GM12878 (cell line): ENCODE results near the gene TSPAN2. TPM values are rescaled to one million over a fixed set of nuclear protein-coding genes. Genes with fewer than 3 reads are reported as not detected.

Experiments
- ATAC-seq: fragments of 200-7000 bp; cut with Tn5 transposase; 3 replicates; pipeline ENCODE4 v1.9.1; 2020; ENCODE audit warnings: mild to moderate bottlenecking, moderate library complexity
- BruUV-seq: library from RNA; stranded (reverse); fragments of 400-500 nt; replicated peaks from 2 replicates; lab custom pipeline; 2021; lab: Mats Ljungman, UMichigan
- CTCF ChIA-PET: fragments of 300-600 bp; sonication (Branson Sonifier 250); formaldehyde crosslinking; extraction: SDS; loops from one replicate; lab custom pipeline; 2021; ENCODE audit warnings: inconsistent platforms; lab: Yijun Ruan, JAX
- POLR2A ChIA-PET: fragments of 350-600 bp; formaldehyde crosslinking; extraction: SDS; loops from one replicate; lab custom pipeline; 2021; ENCODE audit warnings: inconsistent platforms; lab: Charles Lee
- RAD21 ChIA-PET: fragments of 300-600 bp; sonication (Branson Sonifier 250); formaldehyde crosslinking; loops from one replicate; lab custom pipeline; 2023; ENCODE audit warnings: antibody characterized with exemption; ENCODE audit not compliant: unreplicated experiment; lab: Charles Lee
- SMC1A ChIA-PET: fragments of 300-600 bp; sonication (Branson Sonifier 250); formaldehyde crosslinking; loops from one replicate; lab custom pipeline; 2023; ENCODE audit not compliant: unreplicated experiment, uncharacterized antibody; lab: Charles Lee
- DNase-seq: peaks from one replicate; pipeline ENCODE4 v3.0.0-alpha.2; 2011; ENCODE audit warnings: low read depth, low spot score
- FAIRE-seq: peaks from 3 replicates; lab custom pipeline; 2011; peaks lifted over from hg19 to GRCh38; lab: Jason Lieb, UNC
- H2AFZ ChIP-seq: 2 replicates; pipeline ENCODE4 v1.6.0; 2011; ENCODE audit warnings: low read depth, low read length, control low read depth; ENCODE audit not compliant: control insufficient read depth
- H3K27ac ChIP-seq: 2 replicates; pipeline ENCODE4 v1.5.1; 2011; ENCODE audit warnings: control low read depth; ENCODE audit not compliant: control insufficient read depth, insufficient read depth
- H3K27me3 ChIP-seq, 2 experiments: replicated peaks in 1 of 2; 2 replicates each; pipeline versions ENCODE4 v1.6.0 to v1.6.1; 2011; ENCODE audit warnings: low read length in 1 of 2; ENCODE audit not compliant: control insufficient read depth in 2 of 2, insufficient read depth in 2 of 2
- H3K36me3 ChIP-seq, 2 experiments: 2 replicates each; pipeline ENCODE4 v1.5.1; 2011; ENCODE audit warnings: low read length in 1 of 2; ENCODE audit not compliant: control insufficient read depth in 2 of 2, insufficient read depth in 2 of 2
- H3K4me1 ChIP-seq: 2 replicates; pipeline ENCODE4 v1.6.1; 2011; ENCODE audit warnings: mild to moderate bottlenecking, low read length, moderate library complexity, mixed read lengths; ENCODE audit not compliant: control insufficient read depth, insufficient read depth
- H3K4me2 ChIP-seq: 2 replicates; pipeline ENCODE4 v1.6.0; 2011; ENCODE audit warnings: control low read depth; ENCODE audit not compliant: control insufficient read depth, insufficient read depth
- H3K4me3 ChIP-seq: fragments of 200-600 bp; sonication (generic); 2 replicates; pipeline ENCODE4 v1.5.1; 2016
- H3K79me2 ChIP-seq: 2 replicates; pipeline ENCODE4 v1.6.0; 2011; ENCODE audit warnings: low read length; ENCODE audit not compliant: control insufficient read depth, insufficient read depth
- H3K9ac ChIP-seq: 2 replicates; pipeline ENCODE4 v1.8.0; 2011; ENCODE audit warnings: low read length, control low read depth, mixed read lengths; ENCODE audit not compliant: control insufficient read depth, insufficient read depth
- H3K9me3 ChIP-seq: replicated peaks from 3 replicates; pipeline ENCODE4 v1.5.1; 2011; ENCODE audit warnings: mild to moderate bottlenecking, low read length; ENCODE audit not compliant: control insufficient read depth, insufficient read depth
- H4K20me1 ChIP-seq: 2 replicates; pipeline ENCODE4 v1.6.0; 2011; ENCODE audit not compliant: control insufficient read depth, insufficient read depth
- CHD2 ChIP-seq: IDR thresholded peaks from 2 replicates; pipeline ENCODE4 v1.6.1; 2011; ENCODE audit warnings: low read depth, low read length, improper control_type of control experiment, borderline replicate concordance
- ZBED1 ChIP-seq: IDR thresholded peaks from 2 replicates; pipeline ENCODE4 v1.6.1; 2016; ENCODE audit warnings: borderline replicate concordance
- WGBS: methylation state at CpG from one replicate; pipeline ENCODE4 v1.1.6; 2016; ENCODE audit warnings: low lambda C conversion rate; ENCODE audit not compliant: insufficient replicate concordance, insufficient coverage; ENCODE audit errors: missing lambda C conversion rate; 5-methylcytosine and 5-hydroxymethylcytosine counted together
- in situ Hi-C: fragments of 300-500 bp; cut with MboI; formaldehyde crosslinking; loops from 9 replicates; pipeline ENCODE4 v1.14.3; 2018; ENCODE audit warnings: mixed read lengths
- intact Hi-C: fragments of 100-400 bp; cut with micrococcal nuclease; formaldehyde crosslinking; loops from one replicate; pipeline ENCODE4 v1.14.2; 2022; ENCODE audit not compliant: unreplicated experiment
- polyA plus RNA-seq, 11 experiments: library from polyadenylated mRNA; depleted of rRNA in 4 of 11; unstranded in 6 of 11; stranded (reverse) in 5 of 11; fragments of >200 nt; fragmentation: Nextera tagmentation in 4 of 11; fragmentation: Illumina TruSeq in 1 of 11; extraction: Ambion mirVana in 4 of 11; extraction: Trizol in 1 of 11; gene quantifications; 1 replicate in 1 of 11; 2 replicates in 10 of 11; pipeline versions ENCODE4 v1.2.1 to v1.2.3, GENCODE V29; 2011 to 2016; ENCODE audit warnings: inconsistent platforms in 2 of 11, missing spikeins in 2 of 11, low read depth in 1 of 11
- total RNA-seq, 4 experiments: library from RNA; depleted of rRNA in 3 of 4; stranded (reverse); fragments of >200 nt in 3 of 4; fragmentation: Illumina TruSeq in 1 of 4; extraction: Trizol in 1 of 4; gene quantifications; 2 replicates each; pipeline versions ENCODE4 v1.2.1 to v1.2.3, GENCODE V29; 2013 to 2021
- TF ChIP-seq, protein P1 (sequence below): fragments of 450-650 bp; IDR thresholded peaks from 2 replicates; pipeline ENCODE4 v1.6.1; 2016; ENCODE audit warnings: mild to moderate bottlenecking, moderate library complexity, borderline replicate concordance

The TSPAN2 gene
- total and polyA plus RNA-seq, 10 of the 15 experiments (the other 5 are each of a cell fraction or from before 2014, with no cell fraction given) = under 0.01 to 0.73 TPM; not detected in 8

DNA sequence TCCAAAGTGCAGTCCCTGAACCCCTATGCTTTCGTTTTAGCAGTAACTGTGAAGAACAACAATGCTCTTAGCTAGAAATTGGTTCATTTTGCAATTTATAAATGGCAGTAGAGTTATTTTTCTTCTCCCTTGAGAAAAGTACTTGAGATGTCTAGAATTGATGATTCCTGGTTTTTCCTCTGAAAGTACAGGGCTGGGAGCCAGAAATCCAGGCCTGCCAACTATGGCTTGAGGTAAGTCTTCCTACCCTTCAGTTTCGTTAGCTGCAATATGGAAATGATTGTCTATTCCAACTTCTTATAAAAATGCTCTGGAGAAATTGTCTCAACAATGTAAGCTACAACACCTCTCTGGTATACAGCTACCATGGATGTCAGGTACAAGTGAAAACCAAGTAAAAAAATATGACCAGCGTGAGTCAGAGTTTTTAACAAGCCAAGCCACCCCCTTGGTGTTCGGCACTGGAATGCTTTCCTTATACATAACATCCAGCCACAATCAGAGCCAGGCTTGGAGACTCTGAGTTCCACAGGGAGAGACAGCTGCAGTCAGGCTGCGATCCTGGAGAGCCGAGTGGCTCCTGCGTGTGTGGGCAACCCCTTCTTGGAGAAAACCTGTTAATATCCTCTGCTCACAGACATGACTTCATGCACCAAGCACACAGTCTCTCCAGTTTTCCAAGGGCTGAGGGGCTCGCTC lies 22.0 kb downstream of the TSPAN2 start:
- H3K79me2 ChIP-seq = no peaks in the 10 kb centered on the region
- DNase-seq = no peak
- H3K27ac ChIP-seq = no peak overlapping the region
- no peaks in the 10 kb centered on the region; a peak in 1 of 4 replicates for H3K27me3 ChIP-seq
- POLR2A ChIA-PET = interaction anchor here (1.5 kb wide), 1 partner anchor 10 kb away, joined by 8 read pairs; no protein-coding TSS in a partner anchor
- H4K20me1 ChIP-seq = no peaks in the 10 kb centered on the region
- H3K36me3 ChIP-seq = no peaks in the 10 kb centered on the region
- SMC1A ChIA-PET = interaction anchor here (0.9 to 2.0 kb wide), 8 partner anchors 10 to 310 kb away, joined by 3 to 15 read pairs (median 5); no protein-coding TSS in a partner anchor
- WGBS = 29% methylated on average over 8 of the region's 8 CpGs
- H3K4me2 ChIP-seq = no peak overlapping the region
- no peaks in the 10 kb centered on the region for H3K4me1 ChIP-seq
- RAD21 ChIA-PET = interaction anchor here (0.9 to 3.3 kb wide), 4 partner anchors 14 to 40 kb away, joined by 3 to 11 read pairs (median 4); no protein-coding TSS in a partner anchor
- no peak overlapping the region for H3K4me3 ChIP-seq
- ATAC-seq = no peak
- intact Hi-C loops = no loop called here
- CTCF ChIA-PET = interaction anchor here (1.5 to 5.2 kb wide), 3 partner anchors 10 to 84 kb away, joined by 3 to 52 read pairs (median 15); no protein-coding TSS in a partner anchor
- BruUV-seq = no TSS peak
- no peak for FAIRE-seq
- TF ChIP-seq CHD2 = no peak
- no peak for TF ChIP-seq ZBED1
- TF ChIP-seq, protein P1, sequence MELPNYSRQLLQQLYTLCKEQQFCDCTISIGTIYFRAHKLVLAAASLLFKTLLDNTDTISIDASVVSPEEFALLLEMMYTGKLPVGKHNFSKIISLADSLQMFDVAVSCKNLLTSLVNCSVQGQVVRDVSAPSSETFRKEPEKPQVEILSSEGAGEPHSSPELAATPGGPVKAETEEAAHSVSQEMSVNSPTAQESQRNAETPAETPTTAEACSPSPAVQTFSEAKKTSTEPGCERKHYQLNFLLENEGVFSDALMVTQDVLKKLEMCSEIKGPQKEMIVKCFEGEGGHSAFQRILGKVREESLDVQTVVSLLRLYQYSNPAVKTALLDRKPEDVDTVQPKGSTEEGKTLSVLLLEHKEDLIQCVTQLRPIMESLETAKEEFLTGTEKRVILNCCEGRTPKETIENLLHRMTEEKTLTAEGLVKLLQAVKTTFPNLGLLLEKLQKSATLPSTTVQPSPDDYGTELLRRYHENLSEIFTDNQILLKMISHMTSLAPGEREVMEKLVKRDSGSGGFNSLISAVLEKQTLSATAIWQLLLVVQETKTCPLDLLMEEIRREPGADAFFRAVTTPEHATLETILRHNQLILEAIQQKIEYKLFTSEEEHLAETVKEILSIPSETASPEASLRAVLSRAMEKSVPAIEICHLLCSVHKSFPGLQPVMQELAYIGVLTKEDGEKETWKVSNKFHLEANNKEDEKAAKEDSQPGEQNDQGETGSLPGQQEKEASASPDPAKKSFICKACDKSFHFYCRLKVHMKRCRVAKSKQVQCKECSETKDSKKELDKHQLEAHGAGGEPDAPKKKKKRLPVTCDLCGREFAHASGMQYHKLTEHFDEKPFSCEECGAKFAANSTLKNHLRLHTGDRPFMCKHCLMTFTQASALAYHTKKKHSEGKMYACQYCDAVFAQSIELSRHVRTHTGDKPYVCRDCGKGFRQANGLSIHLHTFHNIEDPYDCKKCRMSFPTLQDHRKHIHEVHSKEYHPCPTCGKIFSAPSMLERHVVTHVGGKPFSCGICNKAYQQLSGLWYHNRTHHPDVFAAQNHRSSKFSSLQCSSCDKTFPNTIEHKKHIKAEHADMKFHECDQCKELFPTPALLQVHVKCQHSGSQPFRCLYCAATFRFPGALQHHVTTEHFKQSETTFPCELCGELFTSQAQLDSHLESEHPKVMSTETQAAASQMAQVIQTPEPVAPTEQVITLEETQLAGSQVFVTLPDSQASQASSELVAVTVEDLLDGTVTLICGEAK = no peak
- in situ Hi-C loops = no loop called here
- no peak overlapping the region for H3K9ac ChIP-seq
- H3K9me3 ChIP-seq = no peaks in the 10 kb centered on the region
- H2AFZ ChIP-seq = no peak overlapping the region
